H1 (cell line): Measurements from ENCODE around the gene ALG1.

Experiments used
- CBX5 ChIP-seq: fragments of 300-800, 300-1000 bp; sonication (generic); IDR thresholded peaks from 2 replicates; pipeline ENCODE4 v1.7.1; 2016; ENCODE audit warnings: antibody characterized with exemption, low read length, low read depth
- EZH2 ChIP-seq: fragments of 200-600 bp; sonication (generic); IDR thresholded peaks from 2 replicates; pipeline ENCODE4 v1.7.1; 2012; ENCODE audit warnings: low read depth, mild to moderate bottlenecking, moderate library complexity, low read length, inconsistent platforms; ENCODE audit not compliant: severe bottlenecking
- GTF2F1 ChIP-seq: IDR thresholded peaks from 2 replicates; pipeline ENCODE4 v1.6.1; 2012; ENCODE audit warnings: low read depth, low read length, improper control_type of control experiment, borderline replicate concordance
- POU5F1 ChIP-seq: IDR thresholded peaks from 2 replicates; pipeline ENCODE4 v1.6.1; 2011; ENCODE audit warnings: low read depth, mild to moderate bottlenecking, low read length, moderate library complexity
- ZNF274 ChIP-seq: IDR thresholded peaks from 2 replicates; pipeline ENCODE4 v1.7.0; 2012; ENCODE audit warnings: low read length, borderline replicate concordance; ENCODE audit errors: extremely low read depth
- TF ChIP-seq, protein P1 (sequence below), 3 experiments: IDR thresholded peaks; 1 replicate in 2 of 3; 2 replicates in 1 of 3; pipeline versions ENCODE4 v1.5.1 to v1.6.1; 2011; ENCODE audit warnings: low read length in 3 of 3, mild to moderate bottlenecking in 3 of 3, inconsistent platforms in 2 of 3, low read depth in 1 of 3, moderate library complexity in 1 of 3; ENCODE audit not compliant: insufficient read depth in 1 of 3; ENCODE audit errors: control extremely low read depth in 1 of 3
- TF ChIP-seq, protein P2 (sequence below): IDR thresholded peaks from 2 replicates; pipeline ENCODE4 v1.6.1; 2012; ENCODE audit warnings: inconsistent platforms

DNA sequence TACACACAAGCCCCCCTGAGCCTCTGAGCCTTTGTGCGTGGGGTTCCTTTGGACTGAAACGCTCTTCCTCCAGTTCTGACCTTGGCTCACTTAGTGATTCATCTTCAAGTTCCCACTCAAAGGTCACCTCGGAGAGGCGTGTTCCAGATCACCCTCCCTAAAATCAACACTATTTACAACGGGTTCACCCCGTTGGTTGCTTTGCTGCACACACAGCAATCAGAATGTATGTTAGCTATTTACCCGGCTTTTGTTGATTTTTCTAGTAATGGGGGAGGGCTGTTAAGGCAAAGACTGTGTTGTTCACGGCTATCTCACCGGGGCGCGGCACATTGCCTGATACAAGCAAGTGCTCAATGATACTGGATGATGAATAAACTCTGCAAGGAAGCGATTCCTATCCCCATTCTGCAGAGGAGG, 38.9 kb upstream of the ALG1 start:
- TF ChIP-seq CBX5 (no peak), POU5F1 (no peak), ZNF274 (no peak), GTF2F1 (no peak), EZH2 (no peak)
- TF ChIP-seq, protein P1, sequence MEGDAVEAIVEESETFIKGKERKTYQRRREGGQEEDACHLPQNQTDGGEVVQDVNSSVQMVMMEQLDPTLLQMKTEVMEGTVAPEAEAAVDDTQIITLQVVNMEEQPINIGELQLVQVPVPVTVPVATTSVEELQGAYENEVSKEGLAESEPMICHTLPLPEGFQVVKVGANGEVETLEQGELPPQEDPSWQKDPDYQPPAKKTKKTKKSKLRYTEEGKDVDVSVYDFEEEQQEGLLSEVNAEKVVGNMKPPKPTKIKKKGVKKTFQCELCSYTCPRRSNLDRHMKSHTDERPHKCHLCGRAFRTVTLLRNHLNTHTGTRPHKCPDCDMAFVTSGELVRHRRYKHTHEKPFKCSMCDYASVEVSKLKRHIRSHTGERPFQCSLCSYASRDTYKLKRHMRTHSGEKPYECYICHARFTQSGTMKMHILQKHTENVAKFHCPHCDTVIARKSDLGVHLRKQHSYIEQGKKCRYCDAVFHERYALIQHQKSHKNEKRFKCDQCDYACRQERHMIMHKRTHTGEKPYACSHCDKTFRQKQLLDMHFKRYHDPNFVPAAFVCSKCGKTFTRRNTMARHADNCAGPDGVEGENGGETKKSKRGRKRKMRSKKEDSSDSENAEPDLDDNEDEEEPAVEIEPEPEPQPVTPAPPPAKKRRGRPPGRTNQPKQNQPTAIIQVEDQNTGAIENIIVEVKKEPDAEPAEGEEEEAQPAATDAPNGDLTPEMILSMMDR (IDR thresholded peaks at IDR 0.05; ENCODE audit: control extremely low read depth in 1 of 3, insufficient read depth in 1 of 3, low read depth in 1 of 3, low read length in 3 of 3) = no peak
- TF ChIP-seq, protein P2, sequence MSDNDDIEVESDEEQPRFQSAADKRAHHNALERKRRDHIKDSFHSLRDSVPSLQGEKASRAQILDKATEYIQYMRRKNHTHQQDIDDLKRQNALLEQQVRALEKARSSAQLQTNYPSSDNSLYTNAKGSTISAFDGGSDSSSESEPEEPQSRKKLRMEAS = no peak
